Measurements from ENCODE around the gene UBE3D. TPM values are rescaled to one million over a fixed set of nuclear protein-coding genes. Genes with fewer than 3 reads are reported as not detected.

The UBE3D gene
- total RNA-seq, 1 donor from 2014 or later: 5.3 TPM

- no peaks in the 10 kb centered on the region for H3K4me1 ChIP-seq
- no peaks in the 10 kb centered on the region for H3K27me3 ChIP-seq (ENCODE audit: low read depth)
- ATAC-seq (no peak), DNase-seq (no peak)
- no peak for TF ChIP-seq CTCF (IDR thresholded peaks at IDR 0.05)
- no peak overlapping the region for H3K27ac ChIP-seq
- H3K9me3 ChIP-seq: no peaks in the 10 kb centered on the region
- H3K4me3 ChIP-seq: no peak overlapping the region
- intact Hi-C loops (cut with DNase I): no loop called here
- H3K36me3 ChIP-seq: no peaks in the 10 kb centered on the region
Measured at GRCh38 chr6:82976179-82976578, 89.5 kb downstream of the UBE3D start.

GRCh38 chr6:82971877-82972460 lies 93.7 kb downstream of the UBE3D start:
- no peak for TF ChIP-seq CTCF (IDR thresholded peaks at IDR 0.05)
- no peaks in the 10 kb centered on the region for H3K27me3 ChIP-seq (ENCODE audit: low read depth)
- no peaks in the 10 kb centered on the region for H3K36me3 ChIP-seq
- intact Hi-C loops (cut with DNase I): no loop called here
- H3K4me1 ChIP-seq: no peaks in the 10 kb centered on the region
- no peak for ATAC-seq
- DNase-seq: no peak
- H3K27ac ChIP-seq: no peak overlapping the region
- no peak overlapping the region for H3K4me3 ChIP-seq
- H3K9me3 ChIP-seq: no peaks in the 10 kb centered on the region

- intact Hi-C loops (cut with DNase I): no loop called here
- no peak overlapping the region for H3K27ac ChIP-seq
- no peaks in the 10 kb centered on the region for H3K4me1 ChIP-seq
- no peaks in the 10 kb centered on the region for H3K27me3 ChIP-seq (ENCODE audit: low read depth)
- DNase-seq (no peak), ATAC-seq (no peak)
- no peaks in the 10 kb centered on the region for H3K9me3 ChIP-seq
- H3K4me3 ChIP-seq: no peak overlapping the region
- TF ChIP-seq CTCF (IDR thresholded peaks at IDR 0.05): no peak
- no peaks in the 10 kb centered on the region for H3K36me3 ChIP-seq
Measured at GRCh38 chr6:82970839-82971238, 94.8 kb downstream of the UBE3D start.

- Histone ChIP-seq H3K36me3 (no peaks in the 10 kb centered on the region), H3K27me3 (ENCODE audit: low read depth) (no peaks in the 10 kb centered on the region), H3K27ac (no peak overlapping the region), H3K4me1 (no peaks in the 10 kb centered on the region), H3K4me3 (no peak overlapping the region), H3K9me3 (no peaks in the 10 kb centered on the region)
- no peak for TF ChIP-seq CTCF (IDR thresholded peaks at IDR 0.05)
- DNase-seq (no peak), ATAC-seq (no peak)
- intact Hi-C loops (cut with DNase I): no loop called here
Measured at GRCh38 chr6:82968708-82969107, 96.9 kb downstream of the UBE3D start.

- ATAC-seq (no peak), DNase-seq (no peak)
- no peaks in the 10 kb centered on the region for H3K36me3 ChIP-seq
- no peak overlapping the region for H3K27ac ChIP-seq
- TF ChIP-seq CTCF (IDR thresholded peaks at IDR 0.05): no peak
- no peaks in the 10 kb centered on the region for H3K9me3 ChIP-seq
- intact Hi-C loops (cut with DNase I): no loop called here
- no peaks in the 10 kb centered on the region for H3K4me1 ChIP-seq
- H3K4me3 ChIP-seq: no peak overlapping the region
- no peaks in the 10 kb centered on the region for H3K27me3 ChIP-seq (ENCODE audit: low read depth)
Measured at GRCh38 chr6:82963191-82963925, 102.3 kb downstream of the UBE3D start.
